A549 (cell line): Measurements from ENCODE around the gene TSPYL1. TPM values are rescaled to one million over a fixed set of nuclear protein-coding genes. Genes with fewer than 3 reads are reported as not detected.

ENCODE experiments used
- ATAC-seq, 2 experiments: fragments of 200-7000 bp in 1 of 2; fragments of >200 bp in 1 of 2; cut with Nextera tagmentation in 1 of 2; cut with Tn5 transposase in 1 of 2; 3 replicates each; pipeline versions ENCODE4 v1.8.0 to v1.9.1; 2018 to 2020; ENCODE audit warnings: mild to moderate bottlenecking in 1 of 2, moderate library complexity in 1 of 2
- CTCF ChIA-PET: fragments of 300-600 bp; sonication (Branson Sonifier 250); formaldehyde crosslinking; extraction: SDS; loops from one replicate; lab custom pipeline; 2021; ENCODE audit warnings: antibody characterized with exemption, inconsistent platforms; lab: Yijun Ruan, JAX
- POLR2A ChIA-PET: fragments of 350-600 bp; formaldehyde crosslinking; extraction: SDS; loops from one replicate; lab custom pipeline; 2021; ENCODE audit warnings: antibody characterized with exemption, inconsistent platforms; lab: Yijun Ruan, JAX
- DNase-seq, 2 experiments: peaks; one replicate each; pipeline versions ENCODE4 v3.0.0 to v3.0.0-alpha.2; 2011 to 2016; ENCODE audit warnings: low read depth in 1 of 2, low spot score in 1 of 2
- FAIRE-seq: peaks from 2 replicates; lab custom pipeline; 2011; peaks lifted over from hg19 to GRCh38; lab: Jason Lieb, UNC
- H3K27ac ChIP-seq, 2 experiments: fragments of >200 bp; sonication (Bioruptor Twin); formaldehyde crosslinking; 3 replicates each; pipeline ENCODE4 v1.5.1; 2016 to 2017
- H3K4me1 ChIP-seq: fragments of >200 bp; sonication (Bioruptor Twin); formaldehyde crosslinking; 3 replicates; pipeline ENCODE4 v1.6.1; 2016
- H3K4me2 ChIP-seq: fragments of >200 bp; sonication (Bioruptor Twin); formaldehyde crosslinking; 3 replicates; pipeline ENCODE4 v1.6.1; 2016
- H3K4me3 ChIP-seq: fragments of >200 bp; sonication (Bioruptor Twin); formaldehyde crosslinking; 3 replicates; pipeline ENCODE4 v1.5.1; 2016
- H3K9me3 ChIP-seq: fragments of >200 bp; sonication (Bioruptor Twin); formaldehyde crosslinking; 3 replicates; pipeline ENCODE4 v1.6.1; 2016
- CBX2 ChIP-seq: fragments of 200-600 bp; sonication (generic); IDR thresholded peaks from 2 replicates; pipeline ENCODE4 v1.6.1; 2016; ENCODE audit warnings: low read depth, mild to moderate bottlenecking, borderline replicate concordance
- CHD2 ChIP-seq: fragments of 150-350 bp; IDR thresholded peaks from 2 replicates; pipeline ENCODE4 v1.6.1; 2014; ENCODE audit warnings: low read length; ENCODE audit not compliant: partially characterized antibody
- EP300 ChIP-seq, 2 experiments: fragments of >200 bp; sonication (Bioruptor Twin); formaldehyde crosslinking; IDR thresholded peaks; 2 replicates in 1 of 2; 3 replicates in 1 of 2; pipeline ENCODE4 v1.6.1; 2016 to 2017
- FOSB ChIP-seq: fragments of 250-450 bp; sonication (Bioruptor Pico); IDR thresholded peaks from 2 replicates; pipeline ENCODE4 v1.5.0; 2020; ENCODE audit warnings: mild to moderate bottlenecking, moderate library complexity
- FOSL2 ChIP-seq, 2 experiments: fragments of 450-650 bp in 1 of 2; fragments of >200 bp in 1 of 2; sonication (Bioruptor Twin) in 1 of 2; formaldehyde crosslinking; IDR thresholded peaks; 2 replicates each; pipeline versions ENCODE4 v1.5.0 to v1.6.1; 2016 to 2020; ENCODE audit warnings: mild to moderate bottlenecking in 1 of 2, moderate library complexity in 1 of 2
- HOXA7 ChIP-seq: fragments of 250-450 bp; sonication (Bioruptor Pico); IDR thresholded peaks from 2 replicates; pipeline ENCODE4 v1.5.0; 2020; ENCODE audit warnings: mild to moderate bottlenecking, moderate library complexity
- JUN ChIP-seq, 2 experiments: fragments of >200 bp; sonication (Bioruptor Twin); formaldehyde crosslinking; IDR thresholded peaks; 2 replicates in 1 of 2; 3 replicates in 1 of 2; pipeline ENCODE4 v1.6.1; 2016 to 2017
- KDM1A ChIP-seq: fragments of 200-600 bp; sonication (generic); IDR thresholded peaks from 2 replicates; pipeline ENCODE4 v1.6.1; 2016; ENCODE audit warnings: low read depth, mild to moderate bottlenecking
- KDM5A ChIP-seq: fragments of 200-600 bp; sonication (generic); IDR thresholded peaks from 2 replicates; pipeline ENCODE4 v1.6.1; 2016; ENCODE audit warnings: antibody characterized with exemption, mild to moderate bottlenecking
- MAFK ChIP-seq: fragments of 450-650 bp; IDR thresholded peaks from 2 replicates; pipeline ENCODE4 v1.6.1; 2014; ENCODE audit not compliant: partially characterized antibody
- MAZ ChIP-seq: fragments of 150-350 bp; IDR thresholded peaks from 2 replicates; pipeline ENCODE4 v1.6.1; 2014; ENCODE audit warnings: antibody characterized with exemption, low read depth, low read length, borderline replicate concordance
- PHF8 ChIP-seq: fragments of 200-600 bp; sonication (generic); IDR thresholded peaks from 2 replicates; pipeline ENCODE4 v1.6.1; 2016; ENCODE audit warnings: low read depth, mild to moderate bottlenecking, antibody characterized with exemption, moderate library complexity, borderline replicate concordance
- POLR2A ChIP-seq: IDR thresholded peaks from 2 replicates; pipeline ENCODE4 v1.6.1; 2012; ENCODE audit warnings: mild to moderate bottlenecking, low read length
- POLR2AphosphoS2 ChIP-seq: conservative IDR thresholded peaks from 2 replicates; pipeline ENCODE4 v1.6.1; 2012; ENCODE audit warnings: low read length, improper control_type of control experiment, inconsistent platforms
- RAD21 ChIP-seq, 2 experiments: fragments of >200 bp in 1 of 2; sonication (Bioruptor Twin) in 1 of 2; formaldehyde crosslinking in 1 of 2; IDR thresholded peaks in 1 of 2; conservative IDR thresholded peaks in 1 of 2; 2 replicates in 1 of 2; 3 replicates in 1 of 2; pipeline ENCODE4 v1.6.1; 2012 to 2018; ENCODE audit warnings: inconsistent platforms in 1 of 2
- RFX5 ChIP-seq: fragments of 450-650 bp; IDR thresholded peaks from 2 replicates; pipeline ENCODE4 v1.7.1; 2014; ENCODE audit warnings: antibody characterized with exemption, mild to moderate bottlenecking, moderate library complexity
- TFCP2L1 ChIP-seq: fragments of 250-450 bp; sonication (Bioruptor Pico); IDR thresholded peaks from 2 replicates; pipeline ENCODE4 v1.5.0; 2021; ENCODE audit warnings: mild to moderate bottlenecking
- WGBS: methylation state at CpG from one replicate; pipeline ENCODE4 v1.1.6; 2017; ENCODE audit errors: missing lambda C conversion rate; 5-methylcytosine and 5-hydroxymethylcytosine counted together
- polyA minus RNA-seq: library from RNA; depleted of rRNA, polyadenylated mRNA; stranded (reverse); fragments of >200 nt; gene quantifications from 2 replicates; pipeline ENCODE4 v1.2.3, GENCODE V29; 2011; rRNA and poly(A)+ RNA removed
- polyA plus RNA-seq, 4 experiments: library from polyadenylated mRNA; depleted of rRNA in 3 of 4; stranded (reverse); fragments of >200 nt; fragmentation: RNase III in 1 of 4; extraction: RNeasy Plus Mini Kit Qiagen cat#74134 plus additional on column Dnase treatment in 1 of 4; gene quantifications; 2 replicates in 3 of 4; 3 replicates in 1 of 4; pipeline ENCODE4 v1.2.3, GENCODE V29; 2011 to 2017
- TF ChIP-seq, protein P1 (sequence below): fragments of >200 bp; sonication (Bioruptor Twin); formaldehyde crosslinking; IDR thresholded peaks from 3 replicates; pipeline ENCODE4 v1.6.1; 2016
- TF ChIP-seq, protein P2 (sequence below): IDR thresholded peaks from 2 replicates; pipeline ENCODE4 v1.6.1; 2012; ENCODE audit warnings: low read depth, borderline replicate concordance
- TF ChIP-seq, protein P3 (sequence below): fragments of 200-600 bp; sonication (generic); IDR thresholded peaks from 2 replicates; pipeline ENCODE4 v1.6.1; 2016; ENCODE audit warnings: antibody characterized with exemption, mild to moderate bottlenecking, moderate library complexity
- TF ChIP-seq, protein P4 (sequence below): IDR thresholded peaks from 2 replicates; pipeline ENCODE4 v1.6.1; 2012
- TF ChIP-seq, protein P5 (sequence below): fragments of 450-650 bp; IDR thresholded peaks from 2 replicates; pipeline ENCODE4 v1.6.1; 2014; ENCODE audit warnings: antibody characterized with exemption
- TF ChIP-seq, protein P6 (sequence below): fragments of 250-450 bp; sonication (Bioruptor Pico); IDR thresholded peaks from 2 replicates; pipeline ENCODE4 v1.5.0; 2020; ENCODE audit warnings: low read depth, mild to moderate bottlenecking, moderate library complexity
- TF ChIP-seq, protein P7 (sequence below): IDR thresholded peaks from 2 replicates; pipeline ENCODE4 v1.6.1; 2012

TSPYL1 gene
- polyA plus RNA-seq (2011; rRNA removed) (31.6 and 32.5 TPM in 2 replicates), polyA plus RNA-seq (2017; fragmentation: RNase III; extraction: RNeasy Plus Mini Kit Qiagen cat#74134 plus additional on column Dnase treatment) (27.8 to 31.9 TPM (median 31.8 TPM) in 3 replicates), polyA minus RNA-seq (36.0 and 42.7 TPM in 2 replicates)
- polyA plus RNA-seq (2012; cell fraction: cytosol; rRNA removed) = 11.4 and 13.2 TPM in 2 replicates
- 11.1 and 15.2 TPM in 2 replicates for polyA plus RNA-seq (2012; cell fraction: nucleus; rRNA removed)

DNA sequence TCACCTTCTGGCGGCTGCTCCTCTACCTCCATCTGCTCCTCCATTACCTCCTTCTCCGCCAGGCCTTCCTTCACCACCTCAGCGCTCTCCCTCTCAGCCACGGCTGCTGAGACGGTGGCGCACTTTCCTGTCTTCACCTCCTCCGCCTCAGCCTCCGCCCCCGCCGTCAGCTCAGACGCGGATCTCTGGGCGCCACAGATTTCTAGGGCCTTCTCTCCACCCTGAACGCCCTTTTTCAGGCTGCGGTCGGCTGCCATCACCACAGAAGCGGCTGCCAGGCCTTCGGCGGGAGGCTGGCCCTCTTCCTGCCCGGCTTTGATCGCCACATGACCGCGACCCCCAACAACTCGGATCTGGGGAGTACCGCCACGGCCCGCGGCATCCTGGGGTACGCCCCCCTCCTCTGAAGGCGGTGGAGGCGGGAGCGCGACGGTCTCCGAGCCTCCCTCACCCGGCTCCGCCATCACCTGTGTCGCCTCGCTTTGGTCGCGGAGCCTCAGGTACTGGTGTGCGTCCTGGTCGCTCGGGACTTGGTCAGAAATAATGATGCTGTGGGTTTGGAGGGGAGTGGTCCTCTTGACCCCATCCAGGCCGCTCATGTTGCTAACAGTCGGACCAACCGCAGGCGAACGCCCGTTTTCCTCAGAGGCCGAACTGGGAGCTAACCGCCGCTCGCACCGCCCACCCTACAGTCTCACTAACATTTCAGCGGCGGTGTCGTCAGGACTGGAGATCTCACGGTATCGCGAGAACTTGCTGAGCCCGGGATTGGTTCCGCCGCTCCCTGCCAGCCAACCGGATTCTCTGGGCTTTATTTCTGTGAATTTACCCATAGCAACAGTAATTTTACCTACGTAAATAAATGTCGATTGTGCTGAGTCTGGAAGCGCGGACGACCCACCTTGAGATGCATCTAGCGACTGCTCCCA, at the start of gene TSPYL1:
TSS of gene TSPYL1 (minus strand) at position 699 of the 929 bp plus-strand sequence. CDS start at position 599, 100 bp downstream.
- CTCF ChIA-PET = interaction anchor here (0.9 to 3.8 kb wide), 6 partner anchors 9 to 388 kb away, joined by 3 to 17 read pairs (median 4); partner anchors contain the start of gene RWDD1
- POLR2A ChIA-PET = interaction anchor here (0.6 to 1.8 kb wide), 7 partner anchors 8 to 291 kb away, joined by 3 to 11 read pairs (median 5); partner anchors contain the start of genes CALHM5, DSE, NT5DC1 and RWDD1
- peak; percentile 79 to 94 for DNase-seq
- Histone ChIP-seq H3K9me3 (no peaks in the 10 kb centered on the region), H3K4me2 (peak within 1 kb of the TSS; percentile 94), H3K27ac (peak within 1 kb of the TSS; percentile 94 to 97), H3K4me3 (peak within 1 kb of the TSS; percentile 100), H3K4me1 (peaks cover 36% of the 10 kb centered on the region)
- no peak for FAIRE-seq
- 1% methylated on average over 38 of the region's 71 CpGs for WGBS
- TF ChIP-seq, protein P1, sequence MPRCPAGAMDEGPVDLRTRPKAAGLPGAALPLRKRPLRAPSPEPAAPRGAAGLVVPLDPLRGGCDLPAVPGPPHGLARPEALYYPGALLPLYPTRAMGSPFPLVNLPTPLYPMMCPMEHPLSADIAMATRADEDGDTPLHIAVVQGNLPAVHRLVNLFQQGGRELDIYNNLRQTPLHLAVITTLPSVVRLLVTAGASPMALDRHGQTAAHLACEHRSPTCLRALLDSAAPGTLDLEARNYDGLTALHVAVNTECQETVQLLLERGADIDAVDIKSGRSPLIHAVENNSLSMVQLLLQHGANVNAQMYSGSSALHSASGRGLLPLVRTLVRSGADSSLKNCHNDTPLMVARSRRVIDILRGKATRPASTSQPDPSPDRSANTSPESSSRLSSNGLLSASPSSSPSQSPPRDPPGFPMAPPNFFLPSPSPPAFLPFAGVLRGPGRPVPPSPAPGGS = peak; percentile 54; the same call in 1 of the 3 replicates
- TF ChIP-seq PHF8 = peak; percentile 73
- peak; percentile 71 for TF ChIP-seq POLR2A
- TF ChIP-seq, protein P2, sequence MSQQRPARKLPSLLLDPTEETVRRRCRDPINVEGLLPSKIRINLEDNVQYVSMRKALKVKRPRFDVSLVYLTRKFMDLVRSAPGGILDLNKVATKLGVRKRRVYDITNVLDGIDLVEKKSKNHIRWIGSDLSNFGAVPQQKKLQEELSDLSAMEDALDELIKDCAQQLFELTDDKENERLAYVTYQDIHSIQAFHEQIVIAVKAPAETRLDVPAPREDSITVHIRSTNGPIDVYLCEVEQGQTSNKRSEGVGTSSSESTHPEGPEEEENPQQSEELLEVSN = 0 out of 2 replicates have a peak, but pooled peaks have one; percentile 14
- no peak for TF ChIP-seq FOSB (CRISPR knock-in tag)
- TF ChIP-seq CHD2 = peak; percentile 90
- TF ChIP-seq, protein P3, sequence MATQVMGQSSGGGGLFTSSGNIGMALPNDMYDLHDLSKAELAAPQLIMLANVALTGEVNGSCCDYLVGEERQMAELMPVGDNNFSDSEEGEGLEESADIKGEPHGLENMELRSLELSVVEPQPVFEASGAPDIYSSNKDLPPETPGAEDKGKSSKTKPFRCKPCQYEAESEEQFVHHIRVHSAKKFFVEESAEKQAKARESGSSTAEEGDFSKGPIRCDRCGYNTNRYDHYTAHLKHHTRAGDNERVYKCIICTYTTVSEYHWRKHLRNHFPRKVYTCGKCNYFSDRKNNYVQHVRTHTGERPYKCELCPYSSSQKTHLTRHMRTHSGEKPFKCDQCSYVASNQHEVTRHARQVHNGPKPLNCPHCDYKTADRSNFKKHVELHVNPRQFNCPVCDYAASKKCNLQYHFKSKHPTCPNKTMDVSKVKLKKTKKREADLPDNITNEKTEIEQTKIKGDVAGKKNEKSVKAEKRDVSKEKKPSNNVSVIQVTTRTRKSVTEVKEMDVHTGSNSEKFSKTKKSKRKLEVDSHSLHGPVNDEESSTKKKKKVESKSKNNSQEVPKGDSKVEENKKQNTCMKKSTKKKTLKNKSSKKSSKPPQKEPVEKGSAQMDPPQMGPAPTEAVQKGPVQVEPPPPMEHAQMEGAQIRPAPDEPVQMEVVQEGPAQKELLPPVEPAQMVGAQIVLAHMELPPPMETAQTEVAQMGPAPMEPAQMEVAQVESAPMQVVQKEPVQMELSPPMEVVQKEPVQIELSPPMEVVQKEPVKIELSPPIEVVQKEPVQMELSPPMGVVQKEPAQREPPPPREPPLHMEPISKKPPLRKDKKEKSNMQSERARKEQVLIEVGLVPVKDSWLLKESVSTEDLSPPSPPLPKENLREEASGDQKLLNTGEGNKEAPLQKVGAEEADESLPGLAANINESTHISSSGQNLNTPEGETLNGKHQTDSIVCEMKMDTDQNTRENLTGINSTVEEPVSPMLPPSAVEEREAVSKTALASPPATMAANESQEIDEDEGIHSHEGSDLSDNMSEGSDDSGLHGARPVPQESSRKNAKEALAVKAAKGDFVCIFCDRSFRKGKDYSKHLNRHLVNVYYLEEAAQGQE = peak; percentile 83
- no peak for TF ChIP-seq CBX2
- TF ChIP-seq TFCP2L1 = no peak
- TF ChIP-seq, protein P4, sequence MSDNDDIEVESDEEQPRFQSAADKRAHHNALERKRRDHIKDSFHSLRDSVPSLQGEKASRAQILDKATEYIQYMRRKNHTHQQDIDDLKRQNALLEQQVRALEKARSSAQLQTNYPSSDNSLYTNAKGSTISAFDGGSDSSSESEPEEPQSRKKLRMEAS = peak; percentile 24; the same call in 1 of the 2 replicates
- no peak for TF ChIP-seq EP300 (IDR thresholded peaks at IDR 0.05)
- TF ChIP-seq, protein P5, sequence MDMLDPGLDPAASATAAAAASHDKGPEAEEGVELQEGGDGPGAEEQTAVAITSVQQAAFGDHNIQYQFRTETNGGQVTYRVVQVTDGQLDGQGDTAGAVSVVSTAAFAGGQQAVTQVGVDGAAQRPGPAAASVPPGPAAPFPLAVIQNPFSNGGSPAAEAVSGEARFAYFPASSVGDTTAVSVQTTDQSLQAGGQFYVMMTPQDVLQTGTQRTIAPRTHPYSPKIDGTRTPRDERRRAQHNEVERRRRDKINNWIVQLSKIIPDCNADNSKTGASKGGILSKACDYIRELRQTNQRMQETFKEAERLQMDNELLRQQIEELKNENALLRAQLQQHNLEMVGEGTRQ = no peak
- TF ChIP-seq MAFK = peak; percentile 70
- peak in 1 of 2 experiments; percentile 62; a peak in 1 of 5 replicates for TF ChIP-seq JUN (IDR thresholded peaks at IDR 0.05)
- TF ChIP-seq MAZ = no peak
- peak; percentile 97 for TF ChIP-seq RFX5
- ATAC-seq = peak; percentile 98

DNA sequence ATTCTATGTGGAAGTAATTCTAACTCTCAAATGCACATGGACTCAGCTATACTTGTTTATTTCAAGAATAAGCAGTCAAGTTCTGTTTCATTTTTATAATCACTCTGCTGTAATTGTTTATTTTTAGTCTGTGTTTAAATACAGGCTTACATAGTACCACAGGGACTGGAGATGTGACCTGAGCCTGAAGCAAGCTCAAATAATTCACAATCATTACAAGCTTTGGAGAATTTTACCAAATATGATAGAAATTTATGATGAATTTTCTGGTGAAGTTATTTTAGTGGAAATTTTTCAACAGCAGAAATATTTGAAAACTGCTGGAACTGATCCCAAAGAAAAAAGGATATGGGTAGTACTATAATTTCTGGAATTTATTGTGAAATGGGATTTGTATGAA, 49.4 kb upstream of the TSPYL1 start:
- Histone ChIP-seq H3K4me3 (no peak overlapping the region), H3K9me3 (no peaks in the 10 kb centered on the region), H3K4me1 (no peaks in the 10 kb centered on the region), H3K27ac (no peak overlapping the region), H3K4me2 (no peak overlapping the region)
- no peak for DNase-seq
- no peak for ATAC-seq
- no peak for FAIRE-seq
- ChIA-PET POLR2A (no interaction called here), CTCF (interaction anchor here (1.2 kb wide), 1 partner anchor 118 kb away, joined by 5 read pairs; no protein-coding TSS in a partner anchor)
- no peak for TF ChIP-seq KDM5A
- TF ChIP-seq, protein P6, sequence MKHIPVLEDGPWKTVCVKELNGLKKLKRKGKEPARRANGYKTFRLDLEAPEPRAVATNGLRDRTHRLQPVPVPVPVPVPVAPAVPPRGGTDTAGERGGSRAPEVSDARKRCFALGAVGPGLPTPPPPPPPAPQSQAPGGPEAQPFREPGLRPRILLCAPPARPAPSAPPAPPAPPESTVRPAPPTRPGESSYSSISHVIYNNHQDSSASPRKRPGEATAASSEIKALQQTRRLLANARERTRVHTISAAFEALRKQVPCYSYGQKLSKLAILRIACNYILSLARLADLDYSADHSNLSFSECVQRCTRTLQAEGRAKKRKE = no peak
- TF ChIP-seq, protein P7, sequence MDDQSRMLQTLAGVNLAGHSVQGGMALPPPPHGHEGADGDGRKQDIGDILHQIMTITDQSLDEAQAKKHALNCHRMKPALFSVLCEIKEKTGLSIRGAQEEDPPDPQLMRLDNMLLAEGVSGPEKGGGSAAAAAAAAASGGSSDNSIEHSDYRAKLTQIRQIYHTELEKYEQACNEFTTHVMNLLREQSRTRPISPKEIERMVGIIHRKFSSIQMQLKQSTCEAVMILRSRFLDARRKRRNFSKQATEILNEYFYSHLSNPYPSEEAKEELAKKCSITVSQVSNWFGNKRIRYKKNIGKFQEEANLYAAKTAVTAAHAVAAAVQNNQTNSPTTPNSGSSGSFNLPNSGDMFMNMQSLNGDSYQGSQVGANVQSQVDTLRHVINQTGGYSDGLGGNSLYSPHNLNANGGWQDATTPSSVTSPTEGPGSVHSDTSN = no peak
- no peak for TF ChIP-seq HOXA7 (CRISPR knock-in tag)
- TF ChIP-seq, protein P2 = no peak
- no peak for TF ChIP-seq RAD21 (conservative IDR thresholded peaks at IDR 0.05 in 1 of 2, IDR thresholded peaks at IDR 0.05 in 1 of 2)
- no peak for TF ChIP-seq FOSL2 (IDR thresholded peaks at IDR 0.05)
- TF ChIP-seq FOSL2 (CRISPR knock-in tag; IDR thresholded peaks at IDR 0.05) = no peak
- TF ChIP-seq KDM1A = no peak
- no peak for TF ChIP-seq POLR2AphosphoS2
